ENCODE results near the gene TBX4. TPM values are rescaled to one million over a fixed set of nuclear protein-coding genes. Genes with fewer than 3 reads are reported as not detected.
A peak's percentile ranks its signal among the peaks of the same experiment; 100 is the strongest.

The TBX4 gene
- polyA plus RNA-seq, 1 experiment = 0.11 TPM

DNA sequence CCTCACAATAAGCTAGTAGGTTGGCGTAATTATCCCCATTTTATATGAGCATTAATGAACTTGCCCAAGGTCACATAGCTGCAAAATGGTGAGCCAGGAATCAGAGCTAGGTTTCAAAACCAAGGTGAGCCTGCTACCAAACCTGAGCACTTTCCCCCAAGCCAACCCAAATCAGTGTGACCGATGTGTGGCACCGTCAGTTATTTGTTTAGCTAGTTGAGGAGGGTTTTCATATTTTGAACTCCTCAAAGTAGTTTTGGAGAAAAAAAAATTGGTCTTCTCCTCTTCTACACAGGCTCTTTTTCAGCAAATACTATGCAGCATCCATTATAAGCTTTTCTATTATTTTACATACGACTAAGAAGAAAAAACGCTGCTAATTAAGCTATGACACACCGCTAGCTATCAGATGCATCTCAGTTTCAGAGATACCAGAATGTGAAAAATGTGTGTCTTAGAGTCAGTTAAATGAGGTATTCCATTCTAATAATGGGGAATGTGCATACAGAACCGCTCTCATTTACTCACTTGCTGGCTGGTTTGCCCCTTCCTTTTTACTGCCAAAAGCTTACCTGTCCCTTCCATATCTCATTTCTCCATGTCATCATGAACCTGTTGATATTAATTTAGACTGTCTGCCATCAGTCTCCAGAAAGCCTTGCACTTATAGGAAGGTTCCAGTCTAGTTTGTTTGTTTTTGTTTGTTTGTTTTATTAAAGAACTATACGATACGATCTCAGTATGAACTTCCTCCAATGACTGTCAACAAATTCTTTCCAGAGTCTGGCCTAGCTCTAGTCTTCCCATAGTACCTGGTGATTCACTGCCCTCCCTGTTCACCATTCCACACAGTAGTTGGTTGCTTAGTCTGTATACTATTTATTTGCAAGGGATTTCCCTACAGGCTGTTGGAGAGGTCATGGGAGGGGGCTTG lies 2.2 kb upstream of the TBX4 start:
- ChIA-PET POLR2A (interaction anchor here (0.6 kb wide), 1 partner anchor 12 kb away, joined by 7 read pairs; no protein-coding TSS in a partner anchor), CTCF (interaction anchor here (0.6 to 1.0 kb wide), 3 partner anchors 27 to 102 kb away, joined by 3 read pairs; no protein-coding TSS in a partner anchor)

DNA sequence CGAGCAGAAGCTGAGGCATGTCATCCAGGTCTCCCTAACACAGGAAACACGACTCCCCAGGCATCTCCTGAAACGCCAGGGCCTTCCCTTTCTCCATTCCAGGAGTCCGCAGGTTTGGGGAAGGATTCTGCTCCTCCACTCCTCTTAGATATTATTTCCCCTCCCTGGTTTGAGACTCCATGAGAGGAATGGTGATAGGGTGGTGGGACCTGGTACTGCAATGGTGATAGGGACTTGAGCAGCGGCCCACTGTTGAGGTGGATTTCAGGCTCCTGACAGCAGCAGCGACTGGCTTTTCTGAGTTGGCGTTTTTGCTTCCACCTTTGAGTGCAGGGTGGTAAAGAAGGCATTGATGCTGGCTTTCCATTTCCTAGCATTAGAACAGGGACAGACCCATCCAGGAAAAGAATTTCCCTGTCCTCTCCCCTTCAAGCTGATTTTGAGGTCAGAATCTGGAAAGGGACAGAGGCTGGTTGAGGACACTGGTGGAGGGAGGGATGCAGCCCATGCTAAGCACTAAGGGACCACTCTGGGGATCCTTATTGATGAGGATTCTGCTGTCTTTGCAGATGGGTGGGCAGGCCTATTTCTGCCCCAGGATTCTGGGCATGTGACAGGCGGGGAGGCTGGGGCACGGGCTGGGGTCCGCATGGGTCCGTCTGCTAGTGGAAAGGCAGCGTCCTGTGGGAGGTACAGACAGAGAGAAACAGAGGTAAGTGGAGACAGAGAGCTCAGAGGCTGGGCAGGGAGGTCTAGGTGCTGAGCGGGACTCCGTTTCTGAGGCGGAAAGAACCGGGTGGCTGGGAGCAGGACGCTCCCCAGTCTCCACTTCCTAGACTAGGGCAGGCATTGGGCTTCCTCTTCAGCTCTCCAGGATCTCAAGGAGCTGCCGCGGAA lies 1.3 kb upstream of the TBX4 start:
- CTCF ChIA-PET = no interaction called here
- DNase-seq (ENCODE audit: low read depth, low spot score) = no peak
- H3K9me3 ChIP-seq (ENCODE audit: control insufficient read depth, insufficient read depth, low read length) = peaks cover 19% of the 10 kb centered on the region
- H3K27me3 ChIP-seq (ENCODE audit: control insufficient read depth, insufficient read depth, low read length) = peaks cover 54% of the 10 kb centered on the region
- POLR2A ChIA-PET = no interaction called here
- no peak overlapping the region for H3K27ac ChIP-seq (ENCODE audit: low read depth, low read length)
- TF ChIP-seq, protein P1, sequence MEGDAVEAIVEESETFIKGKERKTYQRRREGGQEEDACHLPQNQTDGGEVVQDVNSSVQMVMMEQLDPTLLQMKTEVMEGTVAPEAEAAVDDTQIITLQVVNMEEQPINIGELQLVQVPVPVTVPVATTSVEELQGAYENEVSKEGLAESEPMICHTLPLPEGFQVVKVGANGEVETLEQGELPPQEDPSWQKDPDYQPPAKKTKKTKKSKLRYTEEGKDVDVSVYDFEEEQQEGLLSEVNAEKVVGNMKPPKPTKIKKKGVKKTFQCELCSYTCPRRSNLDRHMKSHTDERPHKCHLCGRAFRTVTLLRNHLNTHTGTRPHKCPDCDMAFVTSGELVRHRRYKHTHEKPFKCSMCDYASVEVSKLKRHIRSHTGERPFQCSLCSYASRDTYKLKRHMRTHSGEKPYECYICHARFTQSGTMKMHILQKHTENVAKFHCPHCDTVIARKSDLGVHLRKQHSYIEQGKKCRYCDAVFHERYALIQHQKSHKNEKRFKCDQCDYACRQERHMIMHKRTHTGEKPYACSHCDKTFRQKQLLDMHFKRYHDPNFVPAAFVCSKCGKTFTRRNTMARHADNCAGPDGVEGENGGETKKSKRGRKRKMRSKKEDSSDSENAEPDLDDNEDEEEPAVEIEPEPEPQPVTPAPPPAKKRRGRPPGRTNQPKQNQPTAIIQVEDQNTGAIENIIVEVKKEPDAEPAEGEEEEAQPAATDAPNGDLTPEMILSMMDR (IDR thresholded peaks at IDR 0.05; ENCODE audit: low read depth, low read length) = no peak
- H3K4me3 ChIP-seq (ENCODE audit: low read depth, low read length) = no peak overlapping the region

More for the DNA sequence above, 2.2 kb upstream of the TBX4 start:
- no peak overlapping the region for H3K27ac ChIP-seq (ENCODE audit: low read depth, low read length)
- peaks cover 45% of the 10 kb centered on the region for H3K27me3 ChIP-seq (ENCODE audit: control insufficient read depth, insufficient read depth, low read length)
- H3K4me3 ChIP-seq (ENCODE audit: low read depth, low read length) = no peak overlapping the region
- DNase-seq (ENCODE audit: low read depth, low spot score) = no peak
- peaks cover 10% of the 10 kb centered on the region for H3K9me3 ChIP-seq (ENCODE audit: control insufficient read depth, insufficient read depth, low read length)
- TF ChIP-seq, protein P1 (IDR thresholded peaks at IDR 0.05; ENCODE audit: low read depth, low read length) = no peak

DNA sequence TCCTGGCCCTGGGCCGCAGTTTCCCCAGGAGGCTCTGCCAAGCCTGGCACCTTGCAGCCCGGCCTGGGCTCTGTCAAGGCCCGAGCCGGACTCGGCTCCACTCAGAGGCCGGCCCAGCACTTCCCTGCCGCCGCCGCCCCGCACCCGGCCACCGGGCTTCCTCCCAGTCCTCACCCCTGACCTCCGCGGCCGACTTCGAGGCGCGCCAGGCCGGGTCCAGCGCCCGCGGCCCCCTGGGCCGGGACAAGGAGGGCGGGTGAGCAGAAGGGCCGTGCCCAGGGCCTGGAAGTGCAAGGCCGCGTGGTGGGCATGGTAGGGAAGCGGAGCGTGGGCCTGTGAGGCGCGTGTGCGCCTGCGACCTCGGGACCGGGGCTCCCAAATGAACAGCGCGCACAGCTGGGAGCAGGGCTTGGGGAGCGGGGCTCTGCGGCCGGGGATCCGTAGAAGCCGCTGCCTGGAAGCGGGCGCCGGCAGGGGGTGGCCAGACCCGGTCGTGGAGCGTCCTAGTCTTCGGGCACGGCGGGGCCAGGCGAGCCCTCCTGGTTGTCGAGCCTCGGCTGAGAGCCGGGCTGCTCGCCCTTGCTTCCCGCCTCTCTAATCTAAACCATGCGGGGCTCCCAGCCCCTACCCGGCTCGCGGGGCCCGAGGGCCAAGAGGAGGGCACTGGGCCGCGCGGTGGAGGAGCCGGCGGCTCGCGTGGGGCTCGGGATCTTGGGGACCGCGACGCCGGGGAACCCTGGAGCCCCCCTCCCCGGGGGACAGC lies 503 bp upstream of the TBX4 start:
- DNase-seq (ENCODE audit: low read depth, low spot score) = no peak
- CTCF ChIA-PET = no interaction called here
- Histone ChIP-seq H3K27me3 (ENCODE audit: control insufficient read depth, insufficient read depth, low read length) (peaks cover 61% of the 10 kb centered on the region), H3K27ac (ENCODE audit: low read depth, low read length) (no peak overlapping the region), H3K4me3 (ENCODE audit: low read depth, low read length) (peak overlapping the region; percentile 2; the same call in 1 of the 2 replicates), H3K9me3 (ENCODE audit: control insufficient read depth, insufficient read depth, low read length) (peaks cover 26% of the 10 kb centered on the region)
- POLR2A ChIA-PET = no interaction called here
- TF ChIP-seq, protein P1 (IDR thresholded peaks at IDR 0.05; ENCODE audit: low read depth, low read length) = no peak

DNA sequence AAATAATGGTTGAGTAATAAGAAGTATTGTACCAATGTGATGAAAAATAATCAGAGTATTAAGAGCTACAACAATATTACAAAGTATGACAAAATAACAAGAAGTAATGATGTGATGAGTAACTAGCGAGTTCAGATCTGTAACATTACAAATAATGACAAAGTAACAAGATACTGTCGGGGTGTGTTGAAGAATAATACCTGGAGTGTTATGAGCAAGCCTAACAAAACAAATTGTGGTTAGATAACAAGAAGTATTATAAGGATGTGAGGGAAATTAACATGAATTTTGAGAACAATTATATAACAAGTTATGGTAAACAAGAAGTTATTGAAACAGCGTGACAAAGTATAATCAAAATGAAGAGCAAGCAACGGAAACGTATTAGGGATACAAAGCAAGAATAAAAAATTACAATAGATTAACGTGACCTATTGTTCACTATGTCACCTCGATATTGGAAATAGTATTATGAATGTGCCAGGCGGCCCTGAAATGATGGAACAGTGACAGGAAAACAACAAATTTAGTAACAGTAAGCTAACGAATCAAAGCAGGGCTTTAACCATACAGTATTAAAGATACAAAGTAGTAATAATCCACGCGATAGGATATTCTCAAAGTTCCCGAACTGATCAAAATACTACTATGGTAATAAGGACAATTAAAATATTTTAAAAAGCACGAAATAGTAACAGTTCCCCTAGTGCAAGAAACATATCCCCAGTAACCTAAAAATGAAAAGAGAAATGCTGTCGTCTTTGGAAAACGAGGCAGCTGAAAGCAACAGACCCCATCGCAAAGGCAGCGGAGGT lies 1.6 kb downstream of the TBX4 start:
- H3K27me3 ChIP-seq (ENCODE audit: control insufficient read depth, insufficient read depth, low read length) = peaks cover 73% of the 10 kb centered on the region
- ChIA-PET CTCF (no interaction called here), POLR2A (no interaction called here)
- peaks cover 32% of the 10 kb centered on the region for H3K9me3 ChIP-seq (ENCODE audit: control insufficient read depth, insufficient read depth, low read length)
- H3K27ac ChIP-seq (ENCODE audit: low read depth, low read length) = no peak overlapping the region
- no peak for DNase-seq (ENCODE audit: low read depth, low spot score)
- TF ChIP-seq, protein P1 (IDR thresholded peaks at IDR 0.05; ENCODE audit: low read depth, low read length) = no peak
- H3K4me3 ChIP-seq (ENCODE audit: low read depth, low read length) = no peak overlapping the region
